Activated CD4-positive, alpha-beta T cell treated with anti-CD3 and anti-CD28 coated beads, Interleukin-2, amount 10 ng/mL, durations not matched to agents 7 days and 5 days (primary cell): ENCODE results near the gene SH3PXD2A. TPM values are rescaled to one million over a fixed set of nuclear protein-coding genes. Genes with fewer than 3 reads are reported as not detected.

Source experiments
- CTCF ChIA-PET: fragments of 350-600 bp; sonication (Branson Sonifier 250); formaldehyde crosslinking; loops from one replicate; lab custom pipeline; 2021; ENCODE audit warnings: antibody characterized with exemption; lab: Charles Lee
- POLR2A ChIA-PET: fragments of 350-600 bp; sonication (Branson Sonifier 250); formaldehyde crosslinking; loops from one replicate; lab custom pipeline; 2021; ENCODE audit warnings: antibody characterized with exemption; lab: Charles Lee
- DNase-seq: peaks from one replicate; pipeline ENCODE4 v3.0.0-alpha.2; 2020
- H3K27ac Mint-ChIP-seq: one replicate; pipeline ENCODE4 v1.8.0; 2021; ENCODE audit warnings: mild to moderate bottlenecking, moderate library complexity, mixed read lengths
- H3K27me3 Mint-ChIP-seq: one replicate; pipeline ENCODE4 v1.8.0; 2021; ENCODE audit warnings: mixed read lengths
- H3K36me3 Mint-ChIP-seq: one replicate; pipeline ENCODE4 v1.8.0; 2021; ENCODE audit warnings: low read depth, mixed read lengths
- H3K4me1 Mint-ChIP-seq: one replicate; pipeline ENCODE4 v1.8.0; 2021; ENCODE audit warnings: mixed read lengths
- H3K4me3 Mint-ChIP-seq: one replicate; pipeline ENCODE4 v1.8.0; 2021; ENCODE audit warnings: mild to moderate bottlenecking, moderate library complexity, mixed read lengths
- H3K9me3 Mint-ChIP-seq: one replicate; pipeline ENCODE4 v1.8.0; 2021; ENCODE audit warnings: mixed read lengths
- total RNA-seq, 2 experiments: library from RNA; stranded (reverse); gene quantifications; one replicate each; pipeline ENCODE4 v1.2.3, GENCODE V29; 2021

The SH3PXD2A gene
- total RNA-seq, 2 experiments from 2014 or later, result 11.9 to 12.7 TPM

GRCh38 chr10:103812432-103812831 is 42.9 kb downstream of the SH3PXD2A start:
- CTCF ChIA-PET, result interaction anchor here (0.6 to 2.6 kb wide), 4 partner anchors 10 to 50 kb away, joined by 3 to 8 read pairs (median 4); no protein-coding TSS in a partner anchor
- Mint-ChIP-seq H3K9me3 (no peaks in the 10 kb centered on the region), H3K36me3 (no peaks in the 10 kb centered on the region), H3K27me3 (peaks cover 3% of the 10 kb centered on the region), H3K27ac (no peak overlapping the region), H3K4me3 (no peak overlapping the region), H3K4me1 (peaks cover 6% of the 10 kb centered on the region)
- POLR2A ChIA-PET, result no interaction called here
- DNase-seq, result no peak

GRCh38 chr10:103812004-103812403 is 43.4 kb downstream of the SH3PXD2A start:
- peaks cover 3% of the 10 kb centered on the region for H3K27me3 Mint-ChIP-seq
- H3K4me3 Mint-ChIP-seq, result no peak overlapping the region
- no peaks in the 10 kb centered on the region for H3K36me3 Mint-ChIP-seq
- H3K4me1 Mint-ChIP-seq, result peaks cover 6% of the 10 kb centered on the region
- H3K9me3 Mint-ChIP-seq, result no peaks in the 10 kb centered on the region
- ChIA-PET POLR2A (no interaction called here), CTCF (interaction anchor here (0.6 to 1.1 kb wide), 3 partner anchors 10 to 50 kb away, joined by 3 to 4 read pairs (median 3); no protein-coding TSS in a partner anchor)
- no peak for DNase-seq
- H3K27ac Mint-ChIP-seq, result no peak overlapping the region

- peaks cover 6% of the 10 kb centered on the region for H3K4me1 Mint-ChIP-seq
- ChIA-PET POLR2A (no interaction called here), CTCF (no interaction called here)
- H3K27ac Mint-ChIP-seq, result no peak overlapping the region
- no peak overlapping the region for H3K4me3 Mint-ChIP-seq
- DNase-seq, result no peak
- no peaks in the 10 kb centered on the region for H3K9me3 Mint-ChIP-seq
- no peaks in the 10 kb centered on the region for H3K36me3 Mint-ChIP-seq
- H3K27me3 Mint-ChIP-seq, result peaks cover 3% of the 10 kb centered on the region
These were observed 43.9 kb downstream of the SH3PXD2A start for GRCh38 chr10:103811463-103811862.

DNA sequence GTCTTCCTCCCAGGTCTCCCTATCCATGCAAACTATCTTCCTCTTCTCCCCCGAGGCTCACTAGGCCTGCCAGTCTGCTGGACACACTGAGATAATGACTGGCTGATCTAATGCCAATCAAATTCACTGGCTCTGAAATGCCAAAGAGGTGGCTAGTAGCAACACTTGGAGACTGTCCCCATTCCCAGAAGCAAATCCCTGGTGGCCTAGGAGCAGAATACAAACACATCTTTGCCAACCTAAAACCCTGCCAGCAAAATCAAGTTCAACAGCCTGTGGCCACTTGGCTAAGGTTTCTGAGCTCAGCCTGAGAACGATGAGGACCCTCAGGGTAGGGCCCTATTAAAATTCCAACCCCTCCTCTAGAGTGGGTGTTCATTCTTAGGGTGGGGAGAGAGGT is 46.6 kb downstream of the SH3PXD2A start:
- Mint-ChIP-seq H3K4me3 (no peak overlapping the region), H3K27ac (no peak overlapping the region), H3K9me3 (no peaks in the 10 kb centered on the region), H3K27me3 (peaks cover 3% of the 10 kb centered on the region), H3K4me1 (peaks cover 9% of the 10 kb centered on the region), H3K36me3 (no peaks in the 10 kb centered on the region)
- ChIA-PET CTCF (no interaction called here), POLR2A (no interaction called here)
- DNase-seq, result no peak

DNA sequence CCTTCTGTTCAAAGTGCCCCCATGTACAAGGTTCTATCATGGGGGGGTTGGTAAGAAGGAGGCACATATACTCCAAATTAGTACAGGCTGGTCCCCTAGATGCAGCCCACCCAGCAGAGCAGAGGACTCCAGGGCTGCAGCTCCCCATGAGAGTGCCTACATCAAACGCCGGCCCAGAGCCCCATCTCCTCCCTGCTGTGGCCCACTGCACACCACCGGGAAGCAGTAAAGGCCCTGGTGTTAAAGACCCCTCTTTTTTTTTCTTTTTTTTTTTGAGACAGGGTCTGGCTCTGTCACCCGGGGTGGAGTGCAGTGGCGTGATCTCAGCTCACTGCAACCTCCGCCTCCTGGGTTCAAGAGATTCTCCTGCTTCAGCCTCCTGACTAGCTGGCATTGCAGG is 47.4 kb downstream of the SH3PXD2A start:
- DNase-seq, result no peak
- ChIA-PET CTCF (interaction anchor here (0.8 to 2.0 kb wide), 2 partner anchors 27 to 74 kb away, joined by 4 to 6 read pairs; no protein-coding TSS in a partner anchor), POLR2A (no interaction called here)
- Mint-ChIP-seq H3K9me3 (no peaks in the 10 kb centered on the region), H3K4me3 (no peak overlapping the region), H3K27ac (no peak overlapping the region), H3K27me3 (peaks cover 2% of the 10 kb centered on the region), H3K4me1 (peaks cover 14% of the 10 kb centered on the region), H3K36me3 (no peaks in the 10 kb centered on the region)

- CTCF ChIA-PET, result interaction anchor here (1.1 to 2.0 kb wide), 3 partner anchors 25 to 94 kb away, joined by 3 to 6 read pairs (median 4); no protein-coding TSS in a partner anchor
- H3K27me3 Mint-ChIP-seq, result peaks cover 1% of the 10 kb centered on the region
These were observed 48.8 kb downstream of the SH3PXD2A start for GRCh38 chr10:103806395-103807187.

GRCh38 chr10:103805781-103806180 is 49.6 kb downstream of the SH3PXD2A start:
- H3K27ac Mint-ChIP-seq, result no peak overlapping the region
- H3K4me1 Mint-ChIP-seq, result peaks cover 24% of the 10 kb centered on the region
- H3K4me3 Mint-ChIP-seq, result no peak overlapping the region
- DNase-seq, result no peak
- CTCF ChIA-PET, result interaction anchor here (1.1 to 1.3 kb wide), 3 partner anchors 53 to 93 kb away, joined by 3 to 4 read pairs (median 4); no protein-coding TSS in a partner anchor
- H3K27me3 Mint-ChIP-seq, result peaks cover 1% of the 10 kb centered on the region
- POLR2A ChIA-PET, result no interaction called here
- no peaks in the 10 kb centered on the region for H3K9me3 Mint-ChIP-seq
- H3K36me3 Mint-ChIP-seq, result no peaks in the 10 kb centered on the region

More at GRCh38 chr10:103806395-103807187, 48.8 kb downstream of the SH3PXD2A start:
- POLR2A ChIA-PET, result no interaction called here
- peaks cover 18% of the 10 kb centered on the region for H3K4me1 Mint-ChIP-seq
- DNase-seq, result no peak
- no peaks in the 10 kb centered on the region for H3K9me3 Mint-ChIP-seq
- H3K4me3 Mint-ChIP-seq, result no peak overlapping the region
- no peak overlapping the region for H3K27ac Mint-ChIP-seq
- H3K36me3 Mint-ChIP-seq, result no peaks in the 10 kb centered on the region

DNA sequence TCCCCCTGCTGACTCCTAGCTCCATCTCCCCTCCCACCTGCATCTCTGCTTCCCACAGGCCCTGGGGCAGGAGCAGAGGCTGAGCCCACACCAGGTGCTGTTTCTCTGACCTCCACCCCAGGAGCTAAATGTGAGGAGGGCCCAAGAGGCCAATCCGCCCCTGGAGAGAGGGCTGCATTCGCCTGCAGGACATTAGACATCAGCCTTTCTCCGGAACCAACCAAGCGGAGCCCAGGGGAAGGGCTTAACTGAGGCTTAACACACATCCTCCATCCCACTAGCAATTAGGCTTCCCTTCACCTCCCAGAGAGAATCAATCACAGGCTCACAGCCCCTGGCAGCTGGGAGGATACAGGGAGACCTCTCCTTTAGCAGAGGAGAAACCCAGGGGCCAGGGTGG is 50.5 kb downstream of the SH3PXD2A start:
- Mint-ChIP-seq H3K27me3 (no peaks in the 10 kb centered on the region), H3K27ac (no peak overlapping the region), H3K4me3 (no peak overlapping the region), H3K9me3 (no peaks in the 10 kb centered on the region), H3K4me1 (peaks cover 34% of the 10 kb centered on the region), H3K36me3 (no peaks in the 10 kb centered on the region)
- ChIA-PET POLR2A (no interaction called here), CTCF (interaction anchor here (0.6 to 1.1 kb wide), 3 partner anchors 9 to 85 kb away, joined by 3 to 6 read pairs (median 4); no protein-coding TSS in a partner anchor)
- DNase-seq, result no peak

DNA sequence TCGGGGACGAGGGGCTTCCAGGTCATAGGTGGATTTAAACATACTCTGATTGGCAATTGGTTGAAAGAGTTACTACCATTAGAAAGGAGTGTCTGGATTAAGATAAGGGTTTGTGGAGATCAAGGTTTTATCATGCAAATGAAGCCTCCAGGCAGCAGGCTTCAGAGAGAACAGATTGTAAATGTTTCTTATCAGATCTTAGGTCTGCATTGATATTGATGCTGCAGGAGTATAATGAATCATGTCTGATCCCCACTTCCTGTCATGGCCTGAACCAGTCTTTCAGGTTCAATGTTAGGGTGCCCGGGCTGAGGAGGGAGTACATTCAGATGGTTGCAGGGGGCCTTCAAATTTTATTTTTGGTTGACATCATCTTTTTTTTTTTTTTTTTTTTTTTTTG is 51.4 kb downstream of the SH3PXD2A start:
- POLR2A ChIA-PET, result no interaction called here
- Mint-ChIP-seq H3K4me1 (peaks cover 39% of the 10 kb centered on the region), H3K36me3 (no peaks in the 10 kb centered on the region), H3K4me3 (no peak overlapping the region), H3K27ac (peak overlapping the region; percentile 20), H3K27me3 (no peaks in the 10 kb centered on the region), H3K9me3 (no peaks in the 10 kb centered on the region)
- DNase-seq, result peak; percentile 39
- CTCF ChIA-PET, result interaction anchor here (1.0 kb wide), 1 partner anchor 48 kb away, joined by 3 read pairs; no protein-coding TSS in a partner anchor

DNA sequence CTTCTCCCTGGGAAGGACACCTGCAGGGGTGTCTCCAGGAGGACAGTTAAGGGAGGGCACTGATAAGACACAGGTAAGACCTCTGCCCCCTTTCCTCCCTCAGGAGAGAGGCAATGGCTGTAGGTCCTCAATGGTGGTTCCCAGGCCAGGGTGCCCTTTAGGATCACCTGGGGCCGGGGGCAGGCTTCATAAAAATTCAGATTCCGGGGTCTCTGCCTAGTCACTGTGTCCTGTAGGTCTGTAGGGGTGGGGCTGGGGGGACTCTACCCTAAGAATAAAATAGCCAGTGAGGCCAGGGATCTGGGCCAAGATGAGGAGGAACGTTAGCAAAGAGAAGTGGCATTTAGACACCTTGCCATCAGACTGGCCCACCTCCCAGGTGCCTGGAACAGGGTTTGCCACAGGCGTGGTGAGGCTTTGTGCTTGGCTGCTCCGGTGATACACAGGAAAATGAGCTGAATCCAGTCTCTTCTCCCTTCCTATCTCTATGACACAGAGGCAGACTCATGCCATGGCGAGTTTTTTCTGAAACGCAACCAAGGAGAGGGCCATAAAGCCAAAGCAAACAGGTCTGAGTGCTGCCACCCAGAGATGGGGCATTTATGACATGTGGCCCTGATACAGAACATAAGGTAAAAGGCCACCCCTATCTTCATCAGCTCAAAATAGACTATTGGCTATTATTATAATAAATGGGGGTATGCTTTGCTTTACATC is 52.6 kb downstream of the SH3PXD2A start:
- no peak overlapping the region for H3K4me3 Mint-ChIP-seq
- no peak for DNase-seq
- no peaks in the 10 kb centered on the region for H3K9me3 Mint-ChIP-seq
- no peak overlapping the region for H3K27ac Mint-ChIP-seq
- peaks cover 39% of the 10 kb centered on the region for H3K4me1 Mint-ChIP-seq
- ChIA-PET POLR2A (no interaction called here), CTCF (interaction anchor here (0.6 to 1.4 kb wide), 4 partner anchors 12 to 496 kb away, joined by 3 to 5 read pairs (median 4); no protein-coding TSS in a partner anchor)
- H3K27me3 Mint-ChIP-seq, result no peaks in the 10 kb centered on the region
- H3K36me3 Mint-ChIP-seq, result no peaks in the 10 kb centered on the region

GRCh38 chr10:103802081-103802480 is 53.3 kb downstream of the SH3PXD2A start:
- POLR2A ChIA-PET, result no interaction called here

DNA sequence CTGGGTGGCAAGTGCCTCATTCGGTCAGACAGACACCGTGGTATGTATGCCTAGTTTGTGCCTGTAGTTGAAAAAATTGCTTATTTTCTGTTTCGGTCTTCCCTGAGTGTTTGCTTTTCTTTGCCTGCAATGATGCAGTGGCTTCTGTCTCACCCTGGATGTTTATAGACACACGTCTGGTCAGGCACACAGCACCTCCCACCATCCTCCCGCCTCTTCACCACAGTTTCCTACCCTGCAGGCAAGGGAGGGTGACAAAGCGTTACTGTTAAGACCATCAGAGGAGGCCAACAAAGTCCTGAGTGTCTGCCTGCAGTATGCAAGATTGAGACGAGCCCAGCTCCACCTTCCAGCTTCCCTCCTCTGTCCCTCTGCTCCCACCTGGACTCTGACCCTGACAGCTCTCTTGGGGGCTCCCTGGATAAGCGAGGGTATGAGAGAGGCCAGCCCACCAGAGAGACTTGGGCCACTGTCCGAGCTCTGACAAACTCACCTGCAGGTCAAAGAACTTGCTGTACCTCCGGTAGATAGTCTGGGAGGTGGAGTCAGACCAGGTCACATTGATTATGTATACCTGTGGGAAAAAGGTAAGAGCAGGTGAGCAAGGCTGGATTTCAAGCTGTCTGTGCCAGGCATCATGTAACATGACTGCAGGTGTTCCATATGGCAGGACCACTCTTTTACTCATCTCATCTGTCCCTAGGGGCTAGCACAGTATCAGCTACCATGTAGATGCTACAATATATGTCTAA is 54.4 kb downstream of the SH3PXD2A start:
- peaks cover 39% of the 10 kb centered on the region for H3K4me1 Mint-ChIP-seq
- peak; percentile 70 for DNase-seq
- H3K36me3 Mint-ChIP-seq, result no peaks in the 10 kb centered on the region
- ChIA-PET POLR2A (interaction anchor here (0.9 kb wide), 1 partner anchor 12 kb away, joined by 3 read pairs; no protein-coding TSS in a partner anchor), CTCF (interaction anchor here (0.7 to 1.9 kb wide), 4 partner anchors 13 to 50 kb away, joined by 3 to 8 read pairs (median 3); no protein-coding TSS in a partner anchor)
- no peak overlapping the region for H3K4me3 Mint-ChIP-seq
- H3K9me3 Mint-ChIP-seq, result no peaks in the 10 kb centered on the region
- H3K27ac Mint-ChIP-seq, result peak overlapping the region; percentile 77
- H3K27me3 Mint-ChIP-seq, result peaks cover 3% of the 10 kb centered on the region

More at GRCh38 chr10:103802081-103802480, 53.3 kb downstream of the SH3PXD2A start:
- H3K27me3 Mint-ChIP-seq, result no peaks in the 10 kb centered on the region
- H3K4me3 Mint-ChIP-seq, result no peak overlapping the region
- peak overlapping the region; percentile 46 for H3K27ac Mint-ChIP-seq
- peaks cover 39% of the 10 kb centered on the region for H3K4me1 Mint-ChIP-seq
- no peaks in the 10 kb centered on the region for H3K36me3 Mint-ChIP-seq
- no peaks in the 10 kb centered on the region for H3K9me3 Mint-ChIP-seq
- CTCF ChIA-PET, result interaction anchor here (1.4 kb wide), 1 partner anchor 17 kb away, joined by 4 read pairs; no protein-coding TSS in a partner anchor
- DNase-seq, result no peak
